CD1c-positive myeloid dendritic cell (primary cell): ENCODE results near the gene KIF21B.

Source experiments
- DNase-seq: peaks from one replicate; pipeline ENCODE4 v3.0.0-alpha.2; 2016; ENCODE audit errors: extremely low spot score

KIF21B gene

DNA sequence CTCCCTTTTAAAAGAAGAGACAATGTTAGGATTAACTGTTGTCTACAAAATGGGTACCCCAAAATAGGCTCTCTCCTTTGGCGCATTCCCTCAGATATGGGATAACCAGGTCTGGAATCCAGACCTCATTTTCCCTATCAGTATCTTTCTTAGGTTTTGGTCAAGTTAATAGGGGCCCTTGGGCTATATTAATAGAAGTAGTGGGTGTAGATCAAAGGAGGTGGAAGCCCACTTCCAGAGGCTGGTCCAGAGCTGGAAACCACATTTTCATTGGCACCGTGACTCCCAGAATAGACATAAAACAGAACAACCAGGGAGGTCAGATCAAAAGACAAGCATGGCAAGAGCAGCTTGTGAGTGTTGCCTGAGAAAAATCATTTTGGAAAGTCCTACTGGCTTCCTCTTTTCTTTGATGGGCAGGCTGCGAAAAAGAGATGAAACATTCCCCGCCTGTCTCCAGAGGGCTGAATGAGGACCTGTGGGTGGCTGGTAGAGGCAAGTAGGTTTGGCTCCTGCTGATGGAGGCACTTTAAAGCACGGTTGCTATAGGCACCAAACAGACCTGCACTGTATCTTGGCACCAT is 25.8 kb upstream of the KIF21B start:
- DNase-seq, result no peak

DNA sequence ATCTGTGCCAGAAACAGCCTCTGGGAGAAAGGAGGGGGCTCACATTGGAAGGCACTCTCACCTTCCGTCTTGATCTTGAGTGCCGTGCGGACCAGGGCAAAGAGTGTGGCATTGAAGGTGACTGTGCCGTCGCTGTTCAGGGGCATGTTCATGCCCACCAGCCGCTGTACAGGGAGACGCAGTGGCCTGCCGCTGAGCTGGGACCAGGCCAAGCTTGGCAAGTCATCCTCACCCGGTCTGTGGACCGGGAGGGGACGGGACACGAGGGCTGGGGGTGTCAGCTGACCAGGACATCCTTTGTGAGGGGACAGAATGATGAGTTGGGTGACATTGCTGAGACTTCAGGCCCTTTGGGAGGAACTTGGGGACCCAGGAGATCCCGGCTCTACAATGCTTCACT is 25.0 kb upstream of the KIF21B start:
- no peak for DNase-seq

DNA sequence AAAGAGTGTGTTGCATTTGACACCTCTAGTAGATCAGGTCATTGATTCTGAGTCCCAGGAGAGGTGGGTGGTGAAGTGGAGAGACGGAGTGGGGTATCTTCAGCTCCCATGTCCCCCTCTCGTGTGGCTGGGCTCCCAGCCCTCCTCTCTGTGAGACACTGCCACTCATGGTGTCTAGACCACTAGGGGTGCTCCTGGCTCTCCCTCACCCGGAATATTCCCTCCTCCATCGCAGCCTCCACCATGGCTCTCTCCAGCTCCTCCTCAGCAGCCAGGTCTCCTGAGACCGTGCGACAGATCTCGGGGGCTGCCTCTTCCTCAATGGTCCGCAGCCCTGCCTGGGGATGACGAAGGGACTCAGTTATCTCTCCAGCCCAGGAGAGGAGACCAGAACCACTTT is 20.6 kb upstream of the KIF21B start:
- DNase-seq, result no peak

DNA sequence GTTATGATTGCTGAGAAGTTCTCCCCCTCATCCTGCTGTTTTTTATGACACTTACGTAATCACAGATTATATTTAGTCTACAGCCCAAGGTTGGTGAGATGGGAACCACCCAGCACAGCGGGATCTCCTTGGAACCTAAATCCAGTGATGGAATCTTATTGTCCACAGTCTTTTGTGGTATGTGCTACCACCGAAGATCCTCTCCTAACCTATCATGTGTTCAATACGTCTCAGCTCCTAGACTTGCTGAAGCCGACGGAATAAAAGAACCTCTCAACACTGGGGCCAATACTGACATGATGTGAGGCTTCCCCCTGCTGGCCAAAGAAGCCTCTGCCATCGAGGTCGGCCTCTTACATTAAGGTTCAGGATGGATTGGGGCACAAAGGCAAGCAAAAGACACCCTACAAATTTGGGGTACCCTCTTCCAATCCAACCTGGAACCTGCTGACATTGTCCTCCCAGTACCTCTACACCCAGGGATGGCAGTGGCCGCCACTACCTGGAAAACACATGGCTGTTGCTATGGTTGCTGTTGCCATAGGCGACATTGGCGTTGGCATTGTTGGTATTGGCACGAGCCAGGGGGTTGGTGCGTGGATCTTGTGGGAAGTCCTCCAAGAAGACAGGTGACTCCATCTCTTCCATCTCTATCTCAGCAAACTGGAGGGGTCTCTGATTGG is 19.4 kb upstream of the KIF21B start:
- peak; percentile 77 for DNase-seq

DNA sequence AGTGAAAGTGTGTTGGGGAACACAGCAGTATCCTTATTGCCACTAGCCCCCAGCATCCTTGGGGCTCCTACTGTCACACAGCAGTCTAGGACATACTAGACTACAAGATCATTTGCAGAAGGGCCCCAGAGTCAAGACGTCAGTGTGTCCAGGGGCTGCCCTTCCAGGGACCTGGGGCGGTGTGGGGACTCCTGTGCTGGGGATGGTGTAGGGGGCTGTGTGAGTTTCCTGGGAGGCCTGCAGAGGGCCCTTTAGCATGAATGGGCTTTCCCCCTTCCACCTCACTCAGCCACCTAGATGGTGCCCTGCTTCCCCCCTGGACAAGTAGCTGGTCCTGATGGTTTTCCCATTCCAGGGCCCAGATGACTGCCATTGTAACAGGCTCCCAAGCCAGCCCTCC is 17.5 kb upstream of the KIF21B start:
- DNase-seq, result no peak

DNA sequence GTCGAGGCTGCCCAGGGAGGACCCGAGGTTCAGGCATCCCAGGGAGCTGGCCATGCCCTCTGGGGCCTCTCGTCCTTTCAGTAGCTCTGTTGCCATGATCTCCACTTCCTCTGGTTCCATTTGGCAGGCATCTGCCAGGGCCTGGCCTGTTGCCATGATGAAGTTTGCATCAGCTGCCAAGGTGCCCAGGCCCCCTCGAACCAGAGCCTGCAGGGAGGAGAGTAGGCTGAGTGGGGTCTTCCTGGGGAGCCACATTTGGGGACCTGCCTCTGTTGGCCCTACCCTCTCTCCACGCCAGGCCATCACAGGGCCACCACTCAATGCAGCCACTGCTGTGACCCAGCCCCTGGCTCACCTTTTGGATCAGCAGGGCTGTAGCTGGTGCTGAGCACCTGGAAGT is 16.4 kb upstream of the KIF21B start:
- no peak for DNase-seq

DNA sequence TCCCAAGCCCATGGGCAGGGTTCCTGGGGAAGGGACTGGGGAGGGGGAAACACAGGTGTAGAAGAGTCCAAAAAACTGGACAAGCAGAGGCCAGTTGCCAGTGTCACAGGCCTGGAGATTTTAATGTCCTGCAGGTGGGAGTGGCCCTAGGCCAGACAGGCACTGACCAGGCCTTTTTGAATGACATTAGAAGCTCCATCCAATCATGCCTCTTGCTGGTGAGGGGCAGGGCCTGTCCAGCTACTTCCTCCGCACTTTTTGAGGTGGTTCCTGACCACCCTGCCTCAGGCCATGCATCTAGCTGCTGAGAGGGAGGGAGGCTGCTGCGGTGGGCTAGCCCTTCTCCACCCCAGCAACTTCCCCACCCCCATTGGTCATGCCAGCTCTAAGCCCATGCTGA is 15.9 kb upstream of the KIF21B start:
- DNase-seq, result no peak

DNA sequence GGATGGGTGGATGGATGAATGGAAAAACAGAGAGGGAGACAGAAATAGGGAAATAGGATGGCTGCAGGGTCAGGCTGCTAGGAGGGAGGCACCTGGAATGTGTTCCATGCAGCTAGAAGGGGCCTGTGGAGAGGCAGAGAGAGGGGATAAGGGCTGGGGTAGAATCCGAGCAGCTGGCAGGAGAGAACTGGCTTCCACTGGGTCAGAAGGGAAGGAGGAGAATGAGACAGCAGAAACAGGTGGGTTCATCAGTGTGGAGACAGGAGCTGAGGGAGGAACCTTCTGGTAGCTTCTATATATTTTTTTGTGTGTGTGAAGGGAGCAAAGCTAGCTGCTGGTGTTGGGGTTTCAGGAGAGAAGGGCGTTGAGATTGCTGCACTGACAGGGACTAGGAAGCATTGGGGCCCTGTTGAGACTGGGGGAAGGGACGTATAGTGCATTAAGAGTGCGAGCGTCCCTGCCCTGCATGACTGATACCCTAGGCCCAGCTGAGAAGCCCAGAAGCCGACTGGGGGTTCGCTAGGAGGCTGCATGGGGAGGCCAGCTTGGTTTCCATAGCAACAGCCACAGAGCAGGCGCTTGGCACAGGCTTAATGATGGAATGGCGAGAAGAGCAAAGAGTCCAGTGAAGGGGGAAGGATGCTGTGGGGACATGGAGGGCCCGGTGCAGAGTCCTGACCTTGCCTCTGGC is 14.8 kb upstream of the KIF21B start:
- no peak for DNase-seq

DNA sequence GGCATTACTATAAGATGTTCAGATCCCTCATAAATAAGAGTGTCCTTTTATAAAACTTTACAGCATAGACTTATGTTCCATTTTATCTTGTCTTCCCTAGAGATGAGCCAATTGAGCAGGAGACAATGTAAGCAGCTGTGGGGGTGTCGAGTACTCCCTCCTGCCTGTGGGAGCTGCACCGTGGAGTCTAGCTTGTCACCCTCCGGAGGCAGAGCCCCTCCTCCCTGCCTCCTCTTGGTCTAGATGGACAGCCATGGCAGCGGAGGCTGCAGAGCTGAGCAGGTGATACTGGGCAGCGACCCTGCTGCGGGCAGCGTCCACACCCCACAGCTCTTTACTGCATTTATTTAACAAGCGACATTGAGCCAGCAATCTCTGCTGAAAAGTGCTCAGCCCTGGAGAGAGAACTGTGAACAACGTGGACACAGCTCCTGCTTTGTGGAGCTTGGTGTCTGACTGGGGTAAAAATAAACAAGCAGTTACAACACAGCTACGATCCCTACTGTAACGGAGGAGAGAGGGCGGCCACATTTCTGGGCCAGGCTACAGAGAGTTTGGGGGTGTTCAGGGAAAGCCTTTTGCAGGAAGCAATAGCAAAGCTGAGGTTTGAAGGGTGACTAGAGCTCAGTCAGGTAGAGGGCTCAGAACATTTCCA is 12.8 kb upstream of the KIF21B start:
- DNase-seq, result no peak

DNA sequence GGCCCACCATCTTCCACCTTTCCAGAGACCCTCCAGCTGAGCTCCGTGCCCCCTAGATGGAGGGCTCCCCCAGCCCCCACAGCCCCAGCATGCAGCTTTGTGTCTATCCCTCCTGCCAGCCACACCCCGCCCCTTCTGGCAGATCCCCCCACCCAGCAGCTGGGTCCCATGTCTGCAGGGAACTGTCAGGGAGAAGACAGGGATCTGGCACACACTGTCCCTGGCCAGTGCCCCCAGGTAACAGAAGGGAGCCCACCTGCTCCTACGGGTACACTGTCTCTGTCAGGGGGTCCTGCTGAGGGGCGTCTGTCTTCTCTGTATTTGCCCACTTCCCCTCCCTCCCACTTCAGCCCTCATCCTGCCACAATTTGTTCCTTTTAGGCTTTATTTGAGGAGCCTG is 11.2 kb upstream of the KIF21B start:
- DNase-seq, result no peak

DNA sequence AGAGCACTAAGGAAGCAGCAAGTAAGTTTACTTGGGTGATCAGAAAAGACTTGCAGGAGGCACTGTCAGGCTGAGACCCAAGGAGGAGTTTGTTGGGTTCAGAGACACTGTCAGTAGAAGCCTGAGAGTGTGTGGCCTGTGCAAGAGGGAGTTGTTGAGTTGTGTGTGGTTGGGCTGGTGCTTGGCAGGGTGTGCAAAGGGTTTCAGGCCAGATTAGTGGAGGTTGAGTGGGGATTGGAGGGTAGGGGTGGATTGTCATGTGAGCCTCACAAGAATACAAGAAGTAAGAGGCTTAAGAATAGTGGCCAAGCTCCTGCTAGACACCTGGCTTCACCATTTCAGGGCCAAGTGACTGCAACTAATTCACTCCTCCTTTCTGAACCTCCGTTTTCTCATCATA is 8.9 kb upstream of the KIF21B start:
- no peak for DNase-seq

DNA sequence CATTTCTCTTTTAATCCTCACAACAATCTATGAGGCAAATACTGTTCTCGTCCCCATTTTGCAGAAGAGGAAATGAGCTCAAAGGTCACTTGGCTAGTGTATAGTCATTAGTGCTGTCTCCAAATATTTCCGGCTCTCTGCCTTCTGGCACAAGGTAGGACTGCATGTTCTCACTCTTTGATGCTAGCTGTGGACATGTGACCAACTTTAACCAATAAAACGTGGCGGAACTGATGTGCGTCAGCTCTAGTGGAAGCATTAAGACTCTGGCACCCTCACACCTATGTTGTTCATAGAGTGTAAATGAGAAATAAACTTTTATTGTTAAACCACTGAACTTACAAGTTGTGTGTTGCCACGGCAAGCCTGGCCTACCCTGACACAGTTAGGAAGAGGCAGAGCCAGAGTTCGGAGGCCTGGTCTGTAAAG is 5.0 kb upstream of the KIF21B start:
- DNase-seq, result peak; percentile 61

DNA sequence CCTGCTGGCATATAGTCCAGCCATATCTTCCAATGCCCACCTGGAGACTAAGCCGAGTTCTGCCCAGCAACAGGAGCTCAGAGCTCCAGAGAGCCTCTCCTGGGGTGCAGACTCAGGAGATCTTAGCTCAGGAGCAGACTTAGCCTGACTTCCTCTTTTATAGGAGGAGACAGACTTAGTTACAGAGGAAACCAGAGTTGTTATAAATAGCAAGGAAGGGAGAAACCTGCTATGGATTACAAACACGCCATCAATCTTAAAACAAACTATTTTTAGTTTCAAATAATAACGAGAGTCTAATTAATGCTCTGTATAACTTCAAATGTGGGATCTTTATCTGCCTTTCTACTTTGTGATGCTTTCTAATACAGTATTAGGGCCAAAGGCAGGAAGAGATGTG is 3.3 kb upstream of the KIF21B start:
- peak; percentile 64 for DNase-seq

DNA sequence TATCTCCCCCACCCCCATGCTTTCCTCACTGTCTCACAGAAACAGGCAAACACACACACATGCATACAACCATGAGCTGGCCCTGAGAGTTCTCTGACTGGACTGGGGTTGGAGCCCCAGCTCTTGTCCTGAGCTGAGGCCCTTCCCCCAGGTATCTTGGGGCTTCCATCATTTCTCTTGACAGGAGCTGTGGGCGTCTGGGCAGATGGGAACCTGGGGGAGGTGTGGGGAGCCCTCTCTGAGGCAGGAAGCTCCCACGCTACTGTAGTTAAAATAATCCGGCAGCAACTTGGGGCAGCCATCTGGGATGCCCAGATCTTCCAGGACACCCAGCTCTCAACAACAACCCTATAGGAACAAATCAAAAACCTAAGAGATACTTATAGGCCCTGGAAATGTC is 2.7 kb upstream of the KIF21B start:
- no peak for DNase-seq

DNA sequence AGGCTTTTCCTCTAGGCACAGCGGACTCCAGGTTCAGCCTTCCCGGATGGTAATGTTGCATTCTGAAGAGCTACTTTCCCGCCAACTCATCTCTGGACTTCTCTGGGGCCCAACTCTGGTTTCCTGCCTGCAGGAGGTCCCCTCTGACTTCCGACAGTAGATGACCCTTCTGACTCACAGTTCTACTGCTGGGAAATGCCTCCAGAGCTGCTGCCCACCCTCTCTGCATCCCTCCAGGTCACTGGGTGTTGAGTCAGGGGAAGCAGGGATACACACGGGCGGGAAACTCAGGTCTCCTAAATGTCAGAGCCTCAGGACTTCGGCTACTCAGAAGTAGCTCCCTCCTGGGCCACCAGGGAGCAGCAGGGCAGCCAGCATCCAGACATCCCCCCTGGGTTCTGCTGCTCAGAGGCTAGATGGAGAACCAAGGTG is 2.1 kb upstream of the KIF21B start:
- peak; percentile 41 for DNase-seq

DNA sequence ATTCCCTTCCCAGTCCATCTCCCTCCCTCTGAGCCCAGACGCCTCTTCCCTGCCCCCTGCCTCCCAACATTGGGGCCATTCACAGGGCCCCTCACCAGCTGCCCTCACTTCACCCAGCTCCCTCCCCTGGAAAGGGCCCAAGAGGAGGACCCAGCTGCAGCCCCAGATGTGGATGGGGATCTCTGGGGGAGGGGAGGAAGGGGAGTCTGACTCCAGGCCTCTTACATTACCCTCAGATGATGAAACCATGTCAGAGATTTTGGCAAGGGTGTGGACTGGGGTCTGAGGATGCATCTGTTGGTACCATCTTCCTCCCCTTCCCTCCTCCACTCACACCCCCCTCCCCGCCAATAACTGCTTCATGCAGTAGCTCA is 1.1 kb upstream of the KIF21B start:
- no peak for DNase-seq

DNA sequence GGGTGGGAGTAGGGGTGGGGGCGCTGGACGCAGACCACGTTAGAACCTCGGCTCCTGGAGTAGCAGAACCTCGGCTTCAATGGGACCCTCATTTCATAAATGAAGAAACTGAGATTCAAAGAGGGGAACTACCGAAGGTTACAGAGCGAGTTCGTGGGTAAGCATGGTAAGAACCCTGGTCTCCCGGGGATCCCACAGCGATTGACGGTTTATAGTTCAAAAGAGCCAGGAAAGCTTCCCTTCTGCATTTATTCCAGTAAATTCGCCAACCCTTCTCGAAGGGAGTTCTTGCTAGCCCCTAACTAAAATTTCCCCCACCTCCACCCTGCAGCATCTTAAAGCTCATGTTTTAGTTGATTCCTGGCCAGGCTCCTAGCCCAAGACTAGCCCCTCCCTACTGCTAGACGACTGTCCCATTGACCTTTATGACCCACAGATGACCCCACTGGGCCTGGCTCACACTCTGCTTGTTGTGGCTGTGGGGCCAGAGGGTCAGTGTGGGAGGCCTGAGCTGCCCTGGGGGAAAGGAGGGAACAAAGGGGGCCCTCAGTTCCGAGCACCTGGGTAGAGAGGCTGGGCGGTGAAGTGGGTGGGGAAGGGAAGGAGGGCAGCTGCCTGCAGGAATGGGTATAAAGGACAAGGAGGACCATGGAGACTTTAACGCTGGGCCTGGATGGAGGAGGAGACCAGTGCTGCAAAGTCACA is 558 bp upstream of the KIF21B start:
- DNase-seq, result no peak

DNA sequence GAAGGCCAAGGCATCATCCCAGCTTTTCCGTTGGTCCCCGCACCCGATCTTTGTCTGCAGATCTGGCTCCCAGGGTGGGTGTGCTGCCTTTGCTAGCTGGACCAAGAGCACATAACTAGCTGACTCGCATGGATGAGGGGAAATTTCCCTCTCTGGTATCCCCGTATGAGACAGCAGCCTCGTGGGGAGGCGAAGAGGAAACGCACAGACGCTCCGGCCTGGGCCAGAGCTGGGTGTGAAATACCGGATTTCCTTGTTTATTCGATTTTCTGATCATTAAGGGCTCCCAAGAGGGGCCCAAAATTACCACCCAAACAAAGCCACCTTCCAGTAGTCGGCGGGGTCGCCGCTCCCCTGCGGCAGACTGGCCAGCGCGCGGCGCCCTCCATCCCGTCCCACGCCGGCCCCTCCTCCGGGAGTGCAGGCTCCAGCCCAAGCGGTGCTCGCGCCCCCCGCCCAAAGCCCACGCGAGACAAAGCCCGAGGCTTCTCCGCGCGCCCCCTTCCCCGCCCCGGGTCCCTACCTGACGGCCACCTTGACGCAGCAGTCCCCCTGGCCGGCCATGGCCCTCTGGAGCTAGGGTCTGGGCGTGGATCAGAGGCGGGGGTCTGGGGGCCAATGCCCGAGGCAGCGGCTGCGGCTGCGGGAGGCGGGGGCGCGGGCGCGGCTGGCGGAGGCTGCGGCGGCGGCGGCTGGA is 546 bp downstream of the KIF21B start:
- DNase-seq, result peak; percentile 54

DNA sequence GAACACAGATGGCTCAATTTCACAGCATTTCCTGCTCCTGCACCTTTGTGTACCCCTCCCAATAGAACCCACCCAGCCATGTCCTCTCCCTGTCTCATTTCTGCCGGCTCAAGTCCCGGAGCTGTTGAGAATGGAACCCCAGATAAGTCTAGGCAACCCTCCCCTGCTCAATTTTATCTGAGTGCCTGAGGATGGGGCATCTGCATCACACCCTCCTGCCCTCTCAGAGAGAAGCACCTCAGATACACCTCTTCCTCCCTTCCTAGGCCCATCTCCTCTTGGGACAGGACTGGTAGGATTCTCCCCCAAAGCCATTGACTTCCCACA is 1.1 kb downstream of the KIF21B start:
- DNase-seq, result no peak

DNA sequence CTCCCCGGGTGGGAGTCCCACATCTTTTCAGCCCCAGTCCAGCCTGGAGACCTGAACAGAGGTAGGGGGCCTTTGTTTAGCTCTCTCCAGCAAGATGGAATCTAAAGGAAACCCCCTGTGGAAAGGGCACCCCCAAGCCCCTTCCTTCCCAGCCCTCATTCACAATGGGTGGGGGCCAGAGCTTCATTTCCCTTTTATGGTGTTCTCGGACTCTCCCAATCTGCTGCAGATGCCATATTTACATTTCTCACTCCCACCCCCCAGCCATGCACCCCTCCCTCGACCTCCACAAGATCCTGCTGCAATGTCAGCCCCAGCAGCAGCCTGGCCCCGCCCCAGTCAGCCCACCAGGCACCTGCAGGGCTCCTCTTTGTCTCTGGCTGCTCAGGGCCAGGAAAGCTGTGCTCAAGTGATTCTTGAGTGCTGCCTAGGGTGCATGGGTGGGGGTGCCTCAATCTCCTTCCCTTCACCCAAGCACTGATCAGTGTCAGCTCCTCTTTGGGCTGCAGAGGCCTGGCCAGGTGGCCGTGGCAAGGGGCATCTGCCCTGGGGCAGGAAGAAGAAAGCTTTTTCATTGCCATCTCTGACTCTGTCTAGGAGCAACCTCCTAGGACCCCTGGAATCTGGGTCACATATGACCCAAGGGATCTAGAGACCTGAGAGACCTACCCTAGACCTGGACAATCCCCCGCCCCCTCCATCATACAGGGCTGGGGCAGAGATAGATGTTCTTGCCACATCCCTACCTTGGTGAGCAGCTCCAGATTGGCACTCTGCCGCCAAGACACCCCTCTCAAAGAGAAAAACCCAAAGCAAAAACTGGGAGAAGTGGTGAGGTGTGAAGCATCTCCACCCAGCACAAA is 1.7 kb downstream of the KIF21B start:
- DNase-seq, result no peak
